ENCODE measurements around the gene STING1.

- TF ChIP-seq YY1 (IDR thresholded peaks at IDR 0.05; ENCODE audit: insufficient read depth, insufficient read length) (no peak), ZNF274 (IDR thresholded peaks at IDR 0.05; ENCODE audit: low read depth, low read length) (no peak), SUZ12 (IDR thresholded peaks at IDR 0.05; ENCODE audit: extremely low read depth, insufficient read depth, insufficient read length) (no peak)
Measured at GRCh38 chr5:139461176-139461575, 21.4 kb downstream of the STING1 start.

Data from NT2/D1 (cell line).